Endothelial cell of umbilical vein (primary cell): ENCODE data around the gene YWHAG. TPM values are rescaled to one million over a fixed set of nuclear protein-coding genes. Genes with fewer than 3 reads are reported as not detected.
"Not testable (repeated sequence)": the region's sequence is repeated elsewhere in the genome, so short reads cannot be mapped to it uniquely, and the experiment has no call there.

Experiments
- BruUV-seq: library from RNA; stranded (reverse); fragments of 400-500 nt; replicated peaks from 2 replicates; lab custom pipeline; 2021; lab: Mats Ljungman, UMichigan
- CTCF ChIA-PET: fragments of 300-600, 350-600 bp; sonication (Branson Sonifier 250); formaldehyde crosslinking; loops from one replicate; lab custom pipeline; 2021; ENCODE audit warnings: antibody characterized with exemption, inconsistent platforms; lab: Charles Lee
- POLR2A ChIA-PET: fragments of 300-600, 350-600 bp; sonication (Branson Sonifier 250); formaldehyde crosslinking; loops from one replicate; lab custom pipeline; 2021; ENCODE audit warnings: antibody characterized with exemption, inconsistent platforms; lab: Charles Lee
- DNase-seq: peaks from one replicate; pipeline ENCODE4 v3.0.0-alpha.2; 2011; ENCODE audit warnings: low read depth, low spot score
- FAIRE-seq: peaks from 2 replicates; lab custom pipeline; 2011; peaks lifted over from hg19 to GRCh38; lab: Jason Lieb, UNC
- H2AFZ ChIP-seq: 2 replicates; pipeline ENCODE4 v1.6.0; 2012; ENCODE audit warnings: low read depth, low read length, control low read depth, inconsistent platforms
- H3K27ac ChIP-seq: 2 replicates; pipeline ENCODE4 v1.5.1; 2011; ENCODE audit warnings: low read depth, mild to moderate bottlenecking, control low read depth, low read length, moderate library complexity; ENCODE audit not compliant: insufficient read depth
- H3K27me3 ChIP-seq, 2 experiments: 2 replicates each; pipeline versions ENCODE4 v1.6.0 to v1.6.1; 2011; ENCODE audit warnings: low read length in 2 of 2, mixed read lengths in 1 of 2; ENCODE audit not compliant: control insufficient read depth in 2 of 2, insufficient read depth in 2 of 2
- H3K36me3 ChIP-seq, 2 experiments: 2 replicates in 1 of 2; 3 replicates in 1 of 2; pipeline ENCODE4 v1.5.1; 2011; ENCODE audit warnings: low read length in 2 of 2, mild to moderate bottlenecking in 1 of 2, moderate library complexity in 1 of 2; ENCODE audit not compliant: control insufficient read depth in 2 of 2, insufficient read depth in 2 of 2; ENCODE audit errors: extremely low read depth in 1 of 2
- H3K4me1 ChIP-seq: 3 replicates; pipeline ENCODE4 v1.5.1; 2011; ENCODE audit warnings: mild to moderate bottlenecking, low read length; ENCODE audit not compliant: control insufficient read depth, insufficient read depth; ENCODE audit errors: extremely low read depth
- H3K4me2 ChIP-seq: 2 replicates; pipeline ENCODE4 v1.6.1; 2011; ENCODE audit warnings: low read length, control low read depth, mixed read lengths; ENCODE audit not compliant: insufficient read depth
- H3K4me3 ChIP-seq, 3 experiments: fragments of 200-600 bp in 1 of 3; sonication (generic), shearing (Covaris generic) in 1 of 3; replicated peaks in 1 of 3; 2 replicates each; pipeline ENCODE4 v1.5.1; 2011 to 2016; ENCODE audit warnings: control low read depth in 3 of 3, low read length in 3 of 3, mild to moderate bottlenecking in 2 of 3, inconsistent platforms in 1 of 3, low read depth in 1 of 3, moderate library complexity in 1 of 3; ENCODE audit not compliant: insufficient read depth in 1 of 3
- H3K79me2 ChIP-seq: 2 replicates; pipeline ENCODE4 v1.6.0; 2012; ENCODE audit warnings: low read length, inconsistent platforms; ENCODE audit not compliant: control insufficient read depth, insufficient read depth
- H3K9ac ChIP-seq: replicated peaks from 2 replicates; pipeline ENCODE3; 2011; ENCODE audit warnings: low read length, control low read depth; ENCODE audit not compliant: insufficient read depth; ENCODE audit errors: extremely low read depth
- H3K9me1 ChIP-seq: replicated peaks from 3 replicates; pipeline ENCODE4 v1.6.0; 2011; ENCODE audit warnings: mild to moderate bottlenecking, low read length; ENCODE audit not compliant: control insufficient read depth, insufficient read depth; ENCODE audit errors: extremely low read depth
- H3K9me3 ChIP-seq: replicated peaks from 2 replicates; pipeline ENCODE4 v1.5.1; 2012; ENCODE audit warnings: low read length, inconsistent platforms; ENCODE audit not compliant: control insufficient read depth, insufficient read depth
- H4K20me1 ChIP-seq: replicated peaks from 2 replicates; pipeline ENCODE3; 2011; ENCODE audit warnings: mild to moderate bottlenecking, low read length; ENCODE audit not compliant: control insufficient read depth, insufficient read depth; ENCODE audit errors: extremely low read depth
- EZH2 ChIP-seq: IDR thresholded peaks from 2 replicates; pipeline ENCODE4 v1.6.1; 2012; ENCODE audit warnings: borderline replicate concordance, low read depth, mild to moderate bottlenecking, moderate library complexity, low read length, inconsistent platforms; ENCODE audit not compliant: severe bottlenecking
- POLR2AphosphoS5 ChIP-seq: IDR thresholded peaks from 2 replicates; pipeline ENCODE4 v1.6.1; 2012; ENCODE audit warnings: low read depth, mild to moderate bottlenecking, control low read depth, low read length, moderate library complexity; ENCODE audit not compliant: insufficient read depth
- dilution Hi-C: fragments of 300-500 bp; cut with MboI; formaldehyde crosslinking; loops from one replicate; pipeline ENCODE4 v1.15.0; 2019; ENCODE audit warnings: low sequenced_read_pairs; ENCODE audit not compliant: extremely low pct_ligation_motif_present
- intact Hi-C: fragments of 100-400 bp; cut with micrococcal nuclease; formaldehyde crosslinking; loops from one replicate; pipeline ENCODE4 v1.10.0; 2022
- polyA plus RNA-seq, 4 experiments: library from polyadenylated mRNA; depleted of rRNA in 3 of 4; stranded (reverse) in 3 of 4; unstranded in 1 of 4; fragments of >200 nt; gene quantifications; 2 replicates each; pipeline versions ENCODE4 v1.2.1 to v1.2.3, GENCODE V29; 2011 to 2012; ENCODE audit warnings: missing spikeins in 1 of 4
- total RNA-seq: library from RNA; stranded (reverse); gene quantifications from 2 replicates; pipeline ENCODE4 v1.2.3, GENCODE V29; 2021
- TF ChIP-seq, protein P1 (sequence below), 2 donors: IDR thresholded peaks; 1 replicate in 1 of 2; 2 replicates in 1 of 2; pipeline ENCODE4 v1.5.1; 2011; ENCODE audit warnings: low read length in 2 of 2, mild to moderate bottlenecking in 2 of 2, moderate library complexity in 2 of 2, control low read depth in 1 of 2, inconsistent platforms in 1 of 2, low read depth in 1 of 2; ENCODE audit not compliant: insufficient read depth in 1 of 2; ENCODE audit errors: extremely low read depth in 1 of 2

Gene YWHAG
- total and polyA plus RNA-seq, 2 donors (not counting 3 experiments of a cell fraction or from before 2014, with no cell fraction given): 55.6 to 205 TPM

- ChIA-PET POLR2A (interaction anchor here (0.6 to 1.0 kb wide), 4 partner anchors 11 to 23 kb away, joined by 4 to 10 read pairs (median 5); no protein-coding TSS in a partner anchor), CTCF (interaction anchor here (0.6 to 11.9 kb wide), 28 partner anchors 8 to 285 kb away, joined by 3 to 132 read pairs (median 4); partner anchors contain the start of genes HSPB1 and MDH2)
- no peak overlapping the region for H3K27ac ChIP-seq
- H3K9me1 ChIP-seq: no peaks in the 10 kb centered on the region
- no peaks in the 10 kb centered on the region for H3K79me2 ChIP-seq
- DNase-seq: peak; percentile 93
- dilution Hi-C loops: no loop called here
- peak overlapping the region; percentile 74 for H2AFZ ChIP-seq
- H4K20me1 ChIP-seq: no peaks in the 10 kb centered on the region
- no peaks in the 10 kb centered on the region for H3K27me3 ChIP-seq
- no TSS peak for BruUV-seq
- H3K4me3 ChIP-seq: no peak overlapping the region
- peak; percentile 99 for FAIRE-seq
- no peaks in the 10 kb centered on the region for H3K36me3 ChIP-seq
- peaks cover 14% of the 10 kb centered on the region for H3K4me1 ChIP-seq
- H3K9ac ChIP-seq: no peak overlapping the region
- no peak overlapping the region for H3K4me2 ChIP-seq
- no peak for TF ChIP-seq EZH2
- TF ChIP-seq POLR2AphosphoS5: peak; percentile 69
- TF ChIP-seq, protein P1, sequence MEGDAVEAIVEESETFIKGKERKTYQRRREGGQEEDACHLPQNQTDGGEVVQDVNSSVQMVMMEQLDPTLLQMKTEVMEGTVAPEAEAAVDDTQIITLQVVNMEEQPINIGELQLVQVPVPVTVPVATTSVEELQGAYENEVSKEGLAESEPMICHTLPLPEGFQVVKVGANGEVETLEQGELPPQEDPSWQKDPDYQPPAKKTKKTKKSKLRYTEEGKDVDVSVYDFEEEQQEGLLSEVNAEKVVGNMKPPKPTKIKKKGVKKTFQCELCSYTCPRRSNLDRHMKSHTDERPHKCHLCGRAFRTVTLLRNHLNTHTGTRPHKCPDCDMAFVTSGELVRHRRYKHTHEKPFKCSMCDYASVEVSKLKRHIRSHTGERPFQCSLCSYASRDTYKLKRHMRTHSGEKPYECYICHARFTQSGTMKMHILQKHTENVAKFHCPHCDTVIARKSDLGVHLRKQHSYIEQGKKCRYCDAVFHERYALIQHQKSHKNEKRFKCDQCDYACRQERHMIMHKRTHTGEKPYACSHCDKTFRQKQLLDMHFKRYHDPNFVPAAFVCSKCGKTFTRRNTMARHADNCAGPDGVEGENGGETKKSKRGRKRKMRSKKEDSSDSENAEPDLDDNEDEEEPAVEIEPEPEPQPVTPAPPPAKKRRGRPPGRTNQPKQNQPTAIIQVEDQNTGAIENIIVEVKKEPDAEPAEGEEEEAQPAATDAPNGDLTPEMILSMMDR (IDR thresholded peaks at IDR 0.05; ENCODE audit: extremely low read depth in 1 of 2, insufficient read depth in 1 of 2, low read depth in 1 of 2, low read length in 2 of 2): peak; percentile 100
- H3K9me3 ChIP-seq: no peaks in the 10 kb centered on the region
- intact Hi-C loops: loop anchor here (1.0 kb wide), 7 partner anchors 11 to 266 kb away; partner anchors contain the start of gene MDH2
These were observed 44.6 kb downstream of the YWHAG start for GRCh38 chr7:76314042-76314721.

- H3K27ac ChIP-seq, H3K4me1 ChIP-seq, H4K20me1 ChIP-seq, H3K4me3 ChIP-seq, H3K9ac ChIP-seq, H3K9me3 ChIP-seq, dilution Hi-C loops, H3K4me2 ChIP-seq, intact Hi-C loops, H3K36me3 ChIP-seq, H3K9me1 ChIP-seq, POLR2A ChIA-PET, H2AFZ ChIP-seq, H3K79me2 ChIP-seq, DNase-seq, H3K27me3 ChIP-seq, BruUV-seq, FAIRE-seq: not testable (repeated sequence)
- CTCF ChIA-PET: interaction anchor here (1.6 to 11.9 kb wide), 3 partner anchors 20 to 134 kb away, joined by 7 to 132 read pairs (median 61); no protein-coding TSS in a partner anchor
These were observed 47.0 kb downstream of the YWHAG start for GRCh38 chr7:76311838-76312237.
